Neutrophil (primary cell): Measurements from ENCODE around the gene PHTF1.
"Not testable (repeated sequence)": the region's sequence is repeated elsewhere in the genome, so short reads cannot be mapped to it uniquely, and the experiment has no call there.

Experiments used
- H3K27ac ChIP-seq: fragments of 200-600 bp; sonication (generic); 2 replicates; pipeline ENCODE4 v1.5.1; 2016; ENCODE audit warnings: mild to moderate bottlenecking, moderate library complexity
- H3K27me3 ChIP-seq: fragments of 200-600 bp; sonication (generic); 2 replicates; pipeline ENCODE4 v1.6.0; 2016; ENCODE audit warnings: mild to moderate bottlenecking
- H3K36me3 ChIP-seq: fragments of 200-600 bp; sonication (generic); 2 replicates; pipeline ENCODE4 v1.5.1; 2017
- H3K4me1 ChIP-seq, 2 experiments: fragments of 200-600 bp in 1 of 2; sonication (generic) in 1 of 2; 1 replicate in 1 of 2; 2 replicates in 1 of 2; pipeline versions ENCODE4 v1.5.1 to v1.6.1; 2013 to 2016; ENCODE audit warnings: low read depth in 1 of 2, low read length in 1 of 2, mild to moderate bottlenecking in 1 of 2, moderate library complexity in 1 of 2; ENCODE audit not compliant: control insufficient read depth in 1 of 2, insufficient read depth in 1 of 2
- H3K4me3 ChIP-seq, 2 experiments: fragments of 200-600 bp in 1 of 2; sonication (generic) in 1 of 2; 1 replicate in 1 of 2; 2 replicates in 1 of 2; pipeline ENCODE4 v1.5.1; 2013 to 2016; ENCODE audit warnings: low read depth in 1 of 2, low read length in 1 of 2, mild to moderate bottlenecking in 1 of 2, moderate library complexity in 1 of 2
- H3K9me3 ChIP-seq: fragments of 200-600 bp; sonication (generic); 2 replicates; pipeline ENCODE4 v1.5.1; 2016
- CTCF ChIP-seq: fragments of 200-600 bp; sonication (generic); IDR thresholded peaks from 2 replicates; pipeline ENCODE4 v1.5.1; 2016; ENCODE audit warnings: antibody characterized with exemption

Gene PHTF1

DNA sequence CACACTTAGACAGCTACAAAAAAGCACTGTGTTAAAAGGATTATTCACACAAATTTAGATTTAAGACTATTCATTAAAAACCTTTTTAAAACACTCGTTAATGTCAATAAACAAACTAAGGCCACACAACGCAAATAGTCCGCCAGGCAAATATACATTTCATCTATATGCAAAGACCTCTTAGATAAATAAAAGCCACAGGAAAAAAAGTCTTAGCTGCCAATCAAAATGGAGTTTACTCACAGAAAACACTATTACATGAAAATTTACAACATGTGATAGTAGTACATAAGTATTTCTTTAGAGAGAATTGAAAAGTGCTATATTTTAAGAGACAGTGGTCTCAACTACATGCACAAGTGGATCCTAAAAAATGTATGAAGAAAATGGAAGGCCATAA lies 2.7 kb upstream of the PHTF1 start:
- no peak overlapping the region for H3K27ac ChIP-seq
- H3K4me1 ChIP-seq, result peaks cover 23 to 28% of the 10 kb centered on the region in 2 experiments
- TF ChIP-seq CTCF, result no peak
- H3K27me3 ChIP-seq, result no peaks in the 10 kb centered on the region
- H3K9me3 ChIP-seq, result no peaks in the 10 kb centered on the region
- no peak overlapping the region for H3K4me3 ChIP-seq
- H3K36me3 ChIP-seq, result peaks cover 23% of the 10 kb centered on the region

DNA sequence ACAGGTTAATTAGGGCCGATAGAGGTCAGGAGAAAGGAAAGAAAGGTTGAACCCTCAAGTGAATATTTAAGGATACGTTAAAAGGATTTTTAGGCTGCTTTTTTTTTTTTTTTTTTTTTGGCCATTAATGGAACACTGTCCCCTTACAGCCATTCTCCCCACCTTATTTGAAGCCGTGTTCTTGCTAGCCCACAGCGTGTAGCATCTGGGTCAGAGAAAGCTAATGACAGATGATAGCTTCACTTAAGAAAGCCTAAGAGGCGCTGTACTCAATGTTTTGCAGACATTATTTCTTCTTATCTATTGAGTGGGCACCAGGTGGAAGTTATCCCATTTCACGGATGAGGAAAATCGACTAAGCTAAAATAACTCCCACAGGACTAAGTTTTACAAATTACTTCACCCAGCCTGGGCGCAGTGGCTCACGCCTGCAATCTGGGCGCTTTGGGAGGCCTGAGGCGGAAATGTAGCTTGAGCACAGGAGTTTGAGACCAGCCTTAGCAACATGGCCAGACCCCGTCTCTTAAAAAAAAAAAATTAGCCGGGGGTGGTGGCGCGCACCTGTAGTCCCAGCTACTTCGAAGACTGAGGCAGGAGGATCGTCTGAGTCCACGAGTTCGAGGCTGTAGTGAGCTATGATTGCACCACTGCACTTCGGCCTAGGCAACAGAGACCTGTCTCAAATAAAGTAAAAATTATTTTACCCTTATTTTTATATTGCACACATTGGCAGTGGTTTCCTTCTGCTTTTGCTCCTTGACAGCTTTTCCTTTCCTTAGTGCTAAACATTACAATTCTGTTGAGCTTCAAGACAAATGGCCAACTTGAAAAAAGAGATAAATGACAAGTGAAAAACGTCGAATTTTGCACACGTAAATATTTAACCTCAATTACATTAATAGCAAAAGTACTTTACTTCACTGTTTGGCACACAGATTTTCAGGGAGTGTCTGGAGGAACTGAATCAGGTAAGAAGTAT lies 1.1 kb upstream of the PHTF1 start:
- H3K27me3 ChIP-seq, result no peaks in the 10 kb centered on the region
- peaks cover 24 to 32% of the 10 kb centered on the region in 2 experiments for H3K4me1 ChIP-seq
- H3K4me3 ChIP-seq, result peak overlapping the region; percentile 87 to 91
- H3K27ac ChIP-seq, result peak overlapping the region; percentile 100
- H3K36me3 ChIP-seq, result peaks cover 9% of the 10 kb centered on the region
- no peaks in the 10 kb centered on the region for H3K9me3 ChIP-seq
- no peak for TF ChIP-seq CTCF

- Histone ChIP-seq H3K36me3 (peaks cover 5% of the 10 kb centered on the region), H3K27me3 (no peaks in the 10 kb centered on the region), H3K4me3 (peak overlapping the region; percentile 87 to 91), H3K4me1 (peaks cover 24 to 32% of the 10 kb centered on the region in 2 experiments), H3K9me3 (no peaks in the 10 kb centered on the region), H3K27ac (peak overlapping the region; percentile 100)
- no peak for TF ChIP-seq CTCF
Measured at GRCh38 chr1:113758631-113759332, 504 bp downstream of the PHTF1 start.

DNA sequence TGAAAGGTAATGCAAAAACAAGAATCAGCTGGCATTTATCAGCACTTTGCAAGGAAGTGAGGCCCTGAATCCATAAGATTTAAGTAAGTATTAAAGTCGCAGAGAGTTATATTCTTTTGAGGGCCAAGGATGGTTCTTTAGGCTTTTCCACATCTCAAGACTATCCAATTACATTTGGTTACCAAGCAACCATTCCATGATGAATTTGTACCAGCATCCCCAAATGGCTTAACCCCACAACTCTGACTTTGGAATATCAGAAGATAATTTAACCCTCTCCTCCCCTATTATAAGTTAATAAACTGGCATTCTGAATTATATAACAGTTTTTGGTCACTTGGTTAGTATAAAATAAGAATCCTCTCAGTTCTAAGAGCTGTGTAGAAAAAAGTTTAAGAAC lies 2.8 kb downstream of the PHTF1 start:
- peaks cover 24 to 32% of the 10 kb centered on the region in 2 experiments for H3K4me1 ChIP-seq
- no peaks in the 10 kb centered on the region for H3K27me3 ChIP-seq
- TF ChIP-seq CTCF, result no peak
- no peak overlapping the region for H3K4me3 ChIP-seq
- no peak overlapping the region for H3K27ac ChIP-seq
- H3K36me3 ChIP-seq, result peaks cover 8% of the 10 kb centered on the region
- no peaks in the 10 kb centered on the region for H3K9me3 ChIP-seq

DNA sequence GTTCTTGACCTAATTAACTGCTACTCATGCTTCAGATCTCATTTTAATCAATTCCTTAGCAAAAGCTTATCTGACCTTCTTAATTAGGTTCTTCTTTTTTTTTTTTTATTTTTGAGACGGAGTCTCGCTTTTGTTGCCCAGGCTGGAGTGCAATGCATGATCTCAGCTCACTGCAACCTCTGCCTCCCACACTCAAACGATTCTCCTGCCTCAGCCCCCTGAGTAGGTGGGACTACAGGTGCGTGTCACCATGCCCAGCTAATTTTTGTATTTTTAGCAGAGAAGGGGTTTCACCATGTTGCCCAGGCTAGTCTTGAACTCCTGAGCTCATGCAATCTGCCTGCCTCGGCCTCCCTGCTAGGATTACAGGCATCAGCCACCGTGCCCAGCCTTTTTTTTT lies 6.0 kb downstream of the PHTF1 start:
- Histone ChIP-seq H3K36me3 (peaks cover 18% of the 10 kb centered on the region), H3K4me1 (peaks cover 12 to 17% of the 10 kb centered on the region in 2 experiments)
- not testable (repeated sequence) for H3K4me3 ChIP-seq, H3K27me3 ChIP-seq, H3K9me3 ChIP-seq, H3K27ac ChIP-seq

GRCh38 chr1:113751516-113751915 lies 7.8 kb downstream of the PHTF1 start:
- peaks cover 0 to 4% of the 10 kb centered on the region in 2 experiments for H3K4me1 ChIP-seq
- H3K36me3 ChIP-seq, result peaks cover 22% of the 10 kb centered on the region
- no peak for TF ChIP-seq CTCF
- H3K9me3 ChIP-seq, result no peaks in the 10 kb centered on the region
- H3K27ac ChIP-seq, result no peak overlapping the region
- H3K4me3 ChIP-seq, result no peak overlapping the region
- no peaks in the 10 kb centered on the region for H3K27me3 ChIP-seq
